H1 (cell line): ENCODE data around the gene GRID1. TPM values are rescaled to one million over a fixed set of nuclear protein-coding genes. Genes with fewer than 3 reads are reported as not detected.

Source experiments
- CTCF ChIA-PET: fragments of 300-600 bp; sonication (Branson Sonifier 250); formaldehyde crosslinking; loops from one replicate; lab custom pipeline; 2021; ENCODE audit not compliant: partially characterized antibody; lab: Charles Lee
- POLR2A ChIA-PET: fragments of 300-600 bp; sonication (Branson Sonifier 250); formaldehyde crosslinking; loops from one replicate; lab custom pipeline; 2021; ENCODE audit warnings: inconsistent platforms; ENCODE audit not compliant: partially characterized antibody; lab: Charles Lee
- DNase-seq, 2 experiments: peaks; one replicate each; pipeline versions ENCODE4 v3.0.0 to v3.0.0-alpha.2; 2010 to 2022; ENCODE audit warnings: low spot score in 2 of 2, low read depth in 1 of 2, mixed read lengths in 1 of 2
- FAIRE-seq: peaks from 2 replicates; lab custom pipeline; 2011; peaks lifted over from hg19 to GRCh38; lab: Jason Lieb, UNC
- H2AFZ ChIP-seq: 2 replicates; pipeline ENCODE4 v1.8.1; 2012; ENCODE audit warnings: low read length, inconsistent platforms
- H2AK5ac ChIP-seq: 2 replicates; pipeline ENCODE4 v1.6.1; 2013; ENCODE audit warnings: low read depth, low read length
- H2BK120ac ChIP-seq: replicated peaks from 2 replicates; pipeline ENCODE3; 2013; ENCODE audit warnings: low read depth, low read length, inconsistent platforms
- H2BK12ac ChIP-seq: 2 replicates; pipeline ENCODE4 v1.6.1; 2013; ENCODE audit warnings: low read depth, low read length
- H2BK15ac ChIP-seq: 2 replicates; pipeline ENCODE4 v1.6.1; 2013; ENCODE audit warnings: low read length
- H2BK20ac ChIP-seq: 2 replicates; pipeline ENCODE4 v1.6.1; 2013; ENCODE audit warnings: low read length
- H2BK5ac ChIP-seq: 2 replicates; pipeline ENCODE4 v1.6.1; 2013; ENCODE audit warnings: low read depth, low read length
- H3K14ac ChIP-seq: 2 replicates; pipeline ENCODE4 v1.6.1; 2013; ENCODE audit warnings: inconsistent platforms; ENCODE audit not compliant: insufficient read length
- H3K18ac ChIP-seq: 2 replicates; pipeline ENCODE4 v1.6.1; 2013; ENCODE audit warnings: low read length; ENCODE audit errors: extremely low read depth
- H3K23ac ChIP-seq: 2 replicates; pipeline ENCODE4 v1.6.1; 2013; ENCODE audit warnings: inconsistent platforms; ENCODE audit not compliant: insufficient read length
- H3K23me2 ChIP-seq: 2 replicates; pipeline ENCODE4 v1.6.1; 2013; ENCODE audit warnings: low read depth, low read length
- H3K27ac ChIP-seq: 2 replicates; pipeline ENCODE4 v1.6.1; 2011; ENCODE audit warnings: low read depth, low read length, inconsistent platforms
- H3K27me3 ChIP-seq, 4 experiments: replicated peaks in 1 of 4; 1 replicate in 1 of 4; 2 replicates in 3 of 4; pipeline versions ENCODE4 v1.6.1 to v1.8.1; 2011 to 2013; ENCODE audit warnings: low read length in 3 of 4, mild to moderate bottlenecking in 3 of 4, inconsistent platforms in 2 of 4, mixed read lengths in 2 of 4, moderate library complexity in 1 of 4; ENCODE audit not compliant: control insufficient read depth in 3 of 4, insufficient read depth in 3 of 4; ENCODE audit errors: extremely low read depth in 1 of 4
- H3K36me3 ChIP-seq, 4 experiments: 2 replicates each; pipeline versions ENCODE4 v1.6.1 to v1.8.1; 2011 to 2013; ENCODE audit warnings: mild to moderate bottlenecking in 4 of 4, low read length in 3 of 4, moderate library complexity in 2 of 4, control low read depth in 1 of 4, inconsistent platforms in 1 of 4; ENCODE audit not compliant: insufficient read depth in 4 of 4, control insufficient read depth in 2 of 4
- H3K4ac ChIP-seq: replicated peaks from 2 replicates; pipeline ENCODE3; 2013; ENCODE audit warnings: low read length, low read depth, mixed read lengths, inconsistent platforms; ENCODE audit not compliant: insufficient read length
- H3K4me1 ChIP-seq, 4 experiments: replicated peaks in 1 of 4; 1 replicate in 1 of 4; 2 replicates in 3 of 4; pipeline versions ENCODE4 v1.6.1 to v1.8.1; 2011 to 2013; ENCODE audit warnings: low read length in 3 of 4, inconsistent platforms in 2 of 4, mixed read lengths in 1 of 4; ENCODE audit not compliant: insufficient read depth in 4 of 4, control insufficient read depth in 3 of 4
- H3K4me2 ChIP-seq, 2 experiments: 2 replicates each; pipeline versions ENCODE4 v1.6.1 to v1.8.1; 2011 to 2013; ENCODE audit warnings: low read depth in 2 of 2, low read length in 2 of 2, control low read depth in 1 of 2, inconsistent platforms in 1 of 2, mild to moderate bottlenecking in 1 of 2; ENCODE audit not compliant: insufficient read depth in 1 of 2
- H3K4me3 ChIP-seq, 4 experiments: fragments of 200-600, 300-600 bp in 1 of 4; sonication (generic), shearing (Covaris generic), sonication (Bioruptor Twin) in 1 of 4; 2 replicates each; pipeline versions ENCODE4 v1.5.1 to v1.8.1; 2011 to 2016; ENCODE audit warnings: low read length in 4 of 4, low read depth in 3 of 4, control low read depth in 2 of 4, inconsistent platforms in 2 of 4, mild to moderate bottlenecking in 2 of 4, mixed read lengths in 1 of 4, moderate library complexity in 1 of 4; ENCODE audit not compliant: insufficient read depth in 2 of 4; ENCODE audit errors: extremely low read depth in 1 of 4
- H3K56ac ChIP-seq: replicated peaks from 2 replicates; pipeline ENCODE3; 2013; ENCODE audit warnings: low read depth, mild to moderate bottlenecking, mixed read lengths, low read length, inconsistent platforms; ENCODE audit not compliant: insufficient read length
- H3K79me1 ChIP-seq: 2 replicates; pipeline ENCODE4 v1.6.1; 2013; ENCODE audit warnings: low read depth, low read length, control low read depth
- H3K79me2 ChIP-seq, 2 experiments: 2 replicates each; pipeline versions ENCODE4 v1.6.1 to v1.8.1; 2012 to 2013; ENCODE audit warnings: low read length in 2 of 2, mild to moderate bottlenecking in 2 of 2, inconsistent platforms in 1 of 2; ENCODE audit not compliant: insufficient read depth in 2 of 2, control insufficient read depth in 1 of 2
- H3K9ac ChIP-seq, 4 experiments: replicated peaks in 1 of 4; 1 replicate in 1 of 4; 2 replicates in 3 of 4; pipeline versions ENCODE4 v1.6.1 to v1.8.1; 2011 to 2013; ENCODE audit warnings: low read depth in 3 of 4, low read length in 3 of 4, control low read depth in 2 of 4, mild to moderate bottlenecking in 2 of 4, moderate library complexity in 2 of 4, inconsistent platforms in 1 of 4; ENCODE audit errors: extremely low read depth in 1 of 4
- H3K9me3 ChIP-seq, 2 experiments: 2 replicates each; pipeline versions ENCODE4 v1.6.1 to v1.8.1; 2012 to 2013; ENCODE audit warnings: mild to moderate bottlenecking in 2 of 2, moderate library complexity in 2 of 2, control low read depth in 1 of 2, inconsistent platforms in 1 of 2, low read depth in 1 of 2, low read length in 1 of 2, mixed read lengths in 1 of 2; ENCODE audit not compliant: insufficient read depth in 2 of 2
- H4K20me1 ChIP-seq, 2 experiments: replicated peaks in 1 of 2; 2 replicates each; pipeline versions ENCODE3 to v1.8.1; 2011 to 2013; ENCODE audit warnings: inconsistent platforms in 2 of 2, low read length in 2 of 2, mild to moderate bottlenecking in 1 of 2; ENCODE audit not compliant: insufficient read depth in 2 of 2, control insufficient read depth in 1 of 2
- H4K5ac ChIP-seq: 2 replicates; pipeline ENCODE4 v1.6.1; 2013; ENCODE audit warnings: low read length, low read depth, mixed read lengths, inconsistent platforms; ENCODE audit not compliant: insufficient read length
- H4K8ac ChIP-seq: 2 replicates; pipeline ENCODE4 v1.8.0; 2013; ENCODE audit warnings: mild to moderate bottlenecking, moderate library complexity, low read length, inconsistent platforms; ENCODE audit not compliant: insufficient read depth; ENCODE audit errors: extremely low read depth
- H4K91ac ChIP-seq: replicated peaks from 2 replicates; pipeline ENCODE3; 2013; ENCODE audit warnings: low read length, mixed read lengths, inconsistent platforms; ENCODE audit not compliant: insufficient read length
- RAD21 ChIP-seq, 2 experiments: IDR thresholded peaks in 1 of 2; conservative IDR thresholded peaks in 1 of 2; 2 replicates each; pipeline ENCODE4 v1.6.1; 2011; ENCODE audit warnings: low read depth in 2 of 2, low read length in 2 of 2, improper control_type of control experiment in 1 of 2, inconsistent platforms in 1 of 2, mild to moderate bottlenecking in 1 of 2, moderate library complexity in 1 of 2
- SIX5 ChIP-seq: IDR thresholded peaks from 2 replicates; pipeline ENCODE4 v1.6.1; 2011; ENCODE audit warnings: mild to moderate bottlenecking, low read depth, low read length
- SP4 ChIP-seq: IDR thresholded peaks from 2 replicates; pipeline ENCODE4 v1.6.1; 2012; ENCODE audit warnings: low read length, inconsistent platforms
- WGBS, 2 experiments: shearing (Covaris generic) in 1 of 2; methylation state at CpG; one replicate each; pipeline versions ENCODE4 v1.1.6 to v1.1.7; 2013 to 2015; ENCODE audit warnings: low lambda C conversion rate in 2 of 2, mixed read lengths in 2 of 2, inconsistent platforms in 1 of 2, low coverage in 1 of 2, missing lambda C conversion rate in 1 of 2; ENCODE audit not compliant: insufficient replicate concordance in 2 of 2, insufficient coverage in 1 of 2, insufficient read length in 1 of 2; ENCODE audit errors: extremely low coverage in 1 of 2, missing lambda C conversion rate in 1 of 2; 5-methylcytosine and 5-hydroxymethylcytosine counted together
- polyA plus RNA-seq, 7 experiments: library from polyadenylated mRNA; depleted of rRNA in 3 of 7; stranded (reverse) in 5 of 7; unstranded in 2 of 7; fragments of >200 nt in 5 of 7; fragments of 200-250 nt in 2 of 7; gene quantifications; 1 replicate in 5 of 7; 2 replicates in 1 of 7; 4 replicates in 1 of 7; pipeline versions ENCODE4 v1.2.1 to v1.2.3, GENCODE V29; 2011 to 2013; ENCODE audit warnings: missing spikeins in 2 of 7, mixed read lengths in 2 of 7
- total RNA-seq: library from RNA; stranded (reverse); fragmentation: NEBNext Ultra II Directional; extraction: Animal tissue kit (Norgen Biotek cat#: 25700); gene quantifications from 2 replicates; pipeline ENCODE4 v1.2.1, GENCODE V29; 2021

GRID1 gene
- total and polyA plus RNA-seq, 2 of the 8 experiments (the other 6 are each of a cell fraction or from before 2014, with no cell fraction given): 0.22 to 0.30 TPM

GRCh38 chr10:85848756-85849155 is 517.8 kb downstream of the GRID1 start:
- Histone ChIP-seq H3K79me1 (no peaks in the 10 kb centered on the region), H2BK5ac (no peak overlapping the region), H4K5ac (no peak overlapping the region), H3K4me3 (no peak overlapping the region), H3K18ac (no peak overlapping the region), H3K27ac (no peak overlapping the region), H2AK5ac (no peak overlapping the region), H3K14ac (no peak overlapping the region), H2AFZ (no peak overlapping the region), H3K4me2 (no peak overlapping the region), H3K56ac (no peak overlapping the region), H3K36me3 (no peaks in the 10 kb centered on the region), H2BK20ac (no peak overlapping the region), H2BK120ac (no peak overlapping the region), H3K27me3 (no peaks in the 10 kb centered on the region), H3K4me1 (no peaks in the 10 kb centered on the region; a peak in 1 of 7 replicates), H4K91ac (no peak overlapping the region), H3K23me2 (no peaks in the 10 kb centered on the region; the same call in 1 of the 2 replicates), H2BK15ac (no peak overlapping the region), H3K79me2 (no peaks in the 10 kb centered on the region), H2BK12ac (no peak overlapping the region), H4K20me1 (no peaks in the 10 kb centered on the region), H3K4ac (no peak overlapping the region), H3K9ac (no peak overlapping the region), H3K23ac (no peak overlapping the region), H3K9me3 (0 out of 4 replicates have a peak, but pooled peaks cover 0 to 3% of the 10 kb centered on the region in 2 experiments), H4K8ac (no peak overlapping the region)
- FAIRE-seq (no peak), DNase-seq (no peak)
- ChIA-PET CTCF (interaction anchor here (0.7 to 1.8 kb wide), 4 partner anchors 10 to 614 kb away, joined by 3 to 4 read pairs (median 3); no protein-coding TSS in a partner anchor), POLR2A (no interaction called here)
- 82% methylated on average over 4 of the region's 4 CpGs; no CpG with 5 or more reads in 1 of the 2 experiments for WGBS, 2 experiments
- peak; percentile 22 to 45; a peak in 3 of 4 replicates for TF ChIP-seq RAD21 (IDR thresholded peaks at IDR 0.05 in 1 of 2, conservative IDR thresholded peaks at IDR 0.05 in 1 of 2; ENCODE audit: low read depth in 2 of 2, low read length in 2 of 2)
- TF ChIP-seq SP4: no peak
- no peak for TF ChIP-seq SIX5
